SJSA1 (cell line): ENCODE measurements around the gene RIOK3. TPM values are rescaled to one million over a fixed set of nuclear protein-coding genes. Genes with fewer than 3 reads are reported as not detected.
"Not testable (repeated sequence)": the region's sequence is repeated elsewhere in the genome, so short reads cannot be mapped to it uniquely, and the experiment has no call there.

Experiments used
- DNase-seq, 2 experiments: peaks; one replicate each; pipeline ENCODE4 v3.0.0-alpha.2; 2015 to 2020; ENCODE audit warnings: low spot score in 2 of 2, low read depth in 1 of 2
- H3K27ac ChIP-seq: fragments of 250-450 bp; sonication (Bioruptor Pico); 2 replicates; pipeline ENCODE4 v1.5.1; 2020; ENCODE audit warnings: mild to moderate bottlenecking, moderate library complexity
- H3K27me3 ChIP-seq: fragments of 250-450 bp; sonication (Bioruptor Pico); replicated peaks from 2 replicates; pipeline ENCODE4 v1.5.1; 2020; ENCODE audit warnings: mild to moderate bottlenecking, moderate library complexity
- H3K36me3 ChIP-seq: fragments of 250-450 bp; sonication (Bioruptor Pico); 2 replicates; pipeline ENCODE4 v1.5.1; 2020; ENCODE audit warnings: mild to moderate bottlenecking
- H3K4me1 ChIP-seq: fragments of 250-450 bp; sonication (Bioruptor Pico); replicated peaks from 2 replicates; pipeline ENCODE4 v1.6.1; 2021; ENCODE audit warnings: mild to moderate bottlenecking
- H3K4me3 ChIP-seq: fragments of 250-450 bp; sonication (Bioruptor Pico); 2 replicates; pipeline ENCODE4 v1.5.1; 2020; ENCODE audit warnings: mild to moderate bottlenecking
- H3K9me3 ChIP-seq: fragments of 250-450 bp; sonication (Bioruptor Pico); replicated peaks from 2 replicates; pipeline ENCODE4 v1.5.1; 2020; ENCODE audit warnings: mild to moderate bottlenecking
- total RNA-seq: library from RNA; depleted of rRNA; stranded (reverse); fragments of >200 nt; shearing (Covaris generic); gene quantifications from 2 replicates; pipeline ENCODE4 v1.2.3, GENCODE V29; 2014; rRNA removed

RIOK3 gene, protein sequence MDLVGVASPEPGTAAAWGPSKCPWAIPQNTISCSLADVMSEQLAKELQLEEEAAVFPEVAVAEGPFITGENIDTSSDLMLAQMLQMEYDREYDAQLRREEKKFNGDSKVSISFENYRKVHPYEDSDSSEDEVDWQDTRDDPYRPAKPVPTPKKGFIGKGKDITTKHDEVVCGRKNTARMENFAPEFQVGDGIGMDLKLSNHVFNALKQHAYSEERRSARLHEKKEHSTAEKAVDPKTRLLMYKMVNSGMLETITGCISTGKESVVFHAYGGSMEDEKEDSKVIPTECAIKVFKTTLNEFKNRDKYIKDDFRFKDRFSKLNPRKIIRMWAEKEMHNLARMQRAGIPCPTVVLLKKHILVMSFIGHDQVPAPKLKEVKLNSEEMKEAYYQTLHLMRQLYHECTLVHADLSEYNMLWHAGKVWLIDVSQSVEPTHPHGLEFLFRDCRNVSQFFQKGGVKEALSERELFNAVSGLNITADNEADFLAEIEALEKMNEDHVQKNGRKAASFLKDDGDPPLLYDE
- 49.5 and 50.2 TPM in 2 replicates for total RNA-seq

DNA sequence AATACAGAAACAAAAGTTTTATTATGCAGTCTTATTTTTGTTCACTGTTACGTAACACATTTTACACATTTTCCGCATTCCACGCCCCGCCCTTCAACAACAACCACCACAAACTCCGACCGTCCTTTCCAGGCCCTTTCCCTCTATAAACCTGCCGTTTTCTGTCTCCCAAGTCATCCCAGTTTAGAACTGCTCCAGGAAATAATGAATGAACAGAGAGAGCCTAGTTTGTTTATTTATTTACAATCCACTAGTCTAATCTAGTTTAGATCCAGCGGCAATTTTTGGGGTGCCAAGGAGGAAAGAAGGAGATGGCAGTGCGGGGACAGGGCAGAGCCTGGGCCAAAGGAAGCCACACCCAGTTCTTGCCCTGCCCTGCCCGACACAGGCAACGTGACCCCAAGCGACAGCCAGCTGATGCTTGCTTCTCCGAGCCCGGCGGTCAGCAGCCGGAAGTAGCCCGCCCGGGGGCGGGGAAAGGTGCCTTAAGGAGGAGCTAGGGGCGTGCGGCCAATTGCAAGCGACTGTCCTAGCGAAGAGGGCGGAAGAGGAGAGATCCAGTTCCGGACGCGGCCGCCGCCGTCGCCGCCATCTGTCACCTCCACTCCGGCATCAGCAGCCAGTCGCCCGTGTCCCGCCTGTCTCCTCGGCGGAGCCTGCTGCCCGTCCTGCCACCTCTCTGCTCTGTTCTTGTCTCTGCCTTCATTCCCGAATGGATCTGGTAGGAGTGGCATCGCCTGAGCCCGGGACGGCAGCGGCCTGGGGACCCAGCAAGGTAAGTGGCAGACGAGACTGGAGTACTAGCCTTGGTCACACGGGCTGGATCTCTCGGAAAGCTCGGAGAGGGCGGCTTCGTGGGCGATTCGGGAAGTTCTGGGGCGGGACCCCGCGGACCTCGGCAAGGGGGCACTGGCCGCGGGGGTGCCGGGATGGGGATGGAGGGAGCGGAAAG, at the start of gene RIOK3:
RIOK3 (plus strand) TSS at position 560 of the 952 bp plus-strand sequence; CDS start at position 713, 153 bp downstream.
- Histone ChIP-seq H3K9me3 (no peaks in the 10 kb centered on the region), H3K27ac (peak within 1 kb of the TSS; percentile 96), H3K27me3 (no peaks in the 10 kb centered on the region), H3K36me3 (peaks cover 17% of the 10 kb centered on the region), H3K4me1 (peaks cover 14% of the 10 kb centered on the region), H3K4me3 (peak within 1 kb of the TSS; percentile 79)
- peak; percentile 98 to 99 for DNase-seq

DNA sequence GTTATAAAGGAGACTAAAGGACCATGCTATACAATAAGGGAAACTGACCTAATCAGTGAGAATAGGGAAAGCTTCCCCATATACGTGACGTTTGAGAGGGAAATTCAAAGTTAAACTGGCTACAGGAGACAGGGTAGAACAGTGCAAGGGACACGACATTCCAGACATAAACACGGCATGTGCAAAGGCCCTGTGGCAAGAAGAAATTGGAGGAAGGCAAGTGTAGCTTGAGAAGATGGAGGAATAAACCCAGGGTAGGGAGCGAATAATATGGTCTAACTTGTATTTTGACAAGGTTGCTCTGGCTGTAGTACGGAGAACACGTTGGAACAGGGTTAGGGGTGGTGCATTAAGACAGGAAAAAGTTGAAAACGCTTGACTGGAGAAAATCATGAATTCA, 49.8 kb upstream of the RIOK3 start:
- Histone ChIP-seq H3K9me3 (no peaks in the 10 kb centered on the region), H3K27me3 (no peaks in the 10 kb centered on the region), H3K4me1 (peaks cover 58% of the 10 kb centered on the region), H3K4me3 (no peak overlapping the region), H3K36me3 (no peaks in the 10 kb centered on the region), H3K27ac (no peak overlapping the region)
- DNase-seq, result no peak

DNA sequence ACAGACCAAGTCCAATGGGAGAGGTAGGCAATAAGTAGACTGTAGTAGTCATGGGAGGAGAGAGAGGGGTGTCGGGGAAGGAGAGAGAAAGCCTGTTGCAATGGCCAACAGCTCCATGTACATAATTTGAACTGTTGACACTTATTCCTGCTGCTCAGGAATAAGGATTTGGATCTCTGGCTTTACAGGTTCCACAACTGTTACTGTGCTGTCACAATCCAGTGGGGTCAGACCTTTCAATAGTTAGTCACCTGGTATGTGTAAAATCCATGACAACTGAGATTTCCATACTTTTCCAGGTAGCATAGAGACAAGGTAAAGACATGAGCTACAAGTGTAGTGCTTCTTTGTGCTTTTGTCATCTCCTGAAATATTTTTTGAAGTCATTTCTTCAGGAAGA, 47.5 kb upstream of the RIOK3 start:
- no peak overlapping the region for H3K4me3 ChIP-seq
- no peak for DNase-seq
- no peak overlapping the region for H3K27ac ChIP-seq
- no peaks in the 10 kb centered on the region for H3K27me3 ChIP-seq
- no peaks in the 10 kb centered on the region for H3K9me3 ChIP-seq
- H3K4me1 ChIP-seq, result peaks cover 44% of the 10 kb centered on the region
- no peaks in the 10 kb centered on the region for H3K36me3 ChIP-seq

DNA sequence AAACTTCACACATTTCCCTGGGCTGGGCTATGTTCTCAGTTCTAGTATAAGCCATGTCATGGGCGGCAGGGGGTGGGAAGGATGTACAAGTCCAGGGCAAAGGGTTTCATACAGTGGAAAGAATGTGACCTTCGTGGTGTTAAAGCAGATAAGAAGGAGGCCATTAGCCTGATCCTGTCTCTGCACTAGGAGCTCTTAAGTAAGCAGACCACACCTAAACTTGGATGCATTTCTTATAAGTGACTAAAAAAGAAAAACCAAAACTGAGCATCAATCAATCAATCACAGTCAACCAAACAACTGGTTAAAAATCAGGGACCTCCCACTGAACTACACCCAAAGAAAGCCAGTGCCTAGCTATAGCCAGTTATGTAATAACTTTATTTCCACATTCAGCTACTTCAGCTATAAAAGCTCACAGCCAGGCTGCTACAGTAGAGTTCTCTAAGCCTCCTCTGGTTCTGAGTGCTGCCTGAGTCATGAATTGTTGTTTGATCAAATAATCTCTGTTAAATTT, 46.8 kb upstream of the RIOK3 start:
- Histone ChIP-seq H3K36me3 (no peaks in the 10 kb centered on the region), H3K4me3 (no peak overlapping the region), H3K27ac (no peak overlapping the region), H3K9me3 (no peaks in the 10 kb centered on the region), H3K27me3 (no peaks in the 10 kb centered on the region), H3K4me1 (peaks cover 37% of the 10 kb centered on the region)
- DNase-seq, result no peak

DNA sequence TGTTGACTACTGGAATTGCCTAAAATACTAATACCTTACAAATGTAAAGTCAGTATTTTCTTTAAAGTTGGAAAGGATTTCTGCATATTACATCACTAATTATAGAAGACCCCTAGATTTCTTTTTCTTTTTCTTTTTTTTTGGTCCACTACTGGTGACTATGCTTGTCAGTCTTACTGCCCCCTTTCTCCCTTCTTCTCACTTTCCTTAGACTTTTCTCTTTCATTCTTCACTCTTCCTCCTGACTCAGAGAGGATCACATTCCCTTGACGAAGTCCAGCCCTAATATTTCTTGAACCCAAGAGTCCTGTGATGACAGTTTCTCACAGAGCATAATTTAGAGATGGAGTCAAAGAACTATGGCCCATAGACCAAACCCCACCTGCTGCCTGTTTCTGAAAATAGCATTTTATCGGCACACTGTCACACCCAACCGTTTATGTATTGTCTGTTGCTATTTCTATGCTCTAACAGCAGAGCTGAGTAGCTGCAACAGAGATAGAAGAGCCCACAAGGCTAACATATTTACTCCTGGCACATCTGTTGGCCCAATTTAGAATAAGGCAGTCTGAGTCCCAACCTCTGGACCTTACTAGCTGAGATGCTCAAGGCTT, 40.6 kb upstream of the RIOK3 start:
- Histone ChIP-seq H3K27ac (no peak overlapping the region), H3K27me3 (no peaks in the 10 kb centered on the region), H3K4me1 (peaks cover 10% of the 10 kb centered on the region), H3K36me3 (no peaks in the 10 kb centered on the region), H3K9me3 (no peaks in the 10 kb centered on the region), H3K4me3 (no peak overlapping the region)
- DNase-seq, result no peak

DNA sequence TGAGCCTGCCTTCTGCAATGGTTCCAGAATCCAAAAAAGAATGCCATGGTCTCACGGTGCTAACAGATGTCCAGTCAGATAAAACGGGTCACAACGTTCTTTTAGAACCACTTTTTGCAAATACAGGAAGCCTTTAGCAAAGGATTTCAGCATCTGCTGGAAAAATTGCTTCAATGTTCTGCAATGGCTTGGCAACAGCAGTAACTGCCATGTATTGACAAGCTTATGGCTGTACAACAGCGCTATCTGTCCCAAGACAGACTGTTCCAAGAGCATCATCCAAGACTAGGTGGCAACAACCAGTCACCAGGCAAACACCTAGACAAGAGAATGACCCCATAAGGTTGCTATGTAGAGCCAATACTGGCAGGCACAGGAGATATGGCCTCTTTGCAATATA, 37.6 kb upstream of the RIOK3 start:
- no peak for DNase-seq
- Histone ChIP-seq H3K9me3 (no peaks in the 10 kb centered on the region), H3K27me3 (no peaks in the 10 kb centered on the region), H3K36me3 (no peaks in the 10 kb centered on the region), H3K4me1 (no peaks in the 10 kb centered on the region), H3K4me3 (no peak overlapping the region), H3K27ac (no peak overlapping the region)

DNA sequence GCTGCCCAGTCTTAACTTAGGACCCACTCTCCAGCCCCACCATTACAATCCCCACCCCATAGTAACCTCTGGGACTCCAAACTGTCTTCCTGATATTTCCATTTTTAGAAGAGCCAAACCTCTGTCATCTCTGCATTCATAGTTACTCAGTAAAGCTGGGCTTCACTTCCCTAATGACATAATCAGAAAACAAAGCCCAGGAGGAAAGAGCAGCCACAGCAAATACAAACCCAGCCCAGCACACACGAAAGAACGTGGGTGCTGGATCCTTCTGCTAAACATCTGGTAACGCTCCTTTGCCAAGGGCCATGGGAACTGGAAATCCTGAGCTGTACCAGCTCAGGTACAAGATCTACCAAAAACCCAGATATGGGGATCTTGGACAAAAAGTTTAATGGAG, 36.8 kb upstream of the RIOK3 start:
- Histone ChIP-seq H3K27ac (no peak overlapping the region), H3K4me3 (no peak overlapping the region), H3K27me3 (no peaks in the 10 kb centered on the region), H3K9me3 (no peaks in the 10 kb centered on the region), H3K4me1 (no peaks in the 10 kb centered on the region), H3K36me3 (no peaks in the 10 kb centered on the region)
- DNase-seq, result no peak

DNA sequence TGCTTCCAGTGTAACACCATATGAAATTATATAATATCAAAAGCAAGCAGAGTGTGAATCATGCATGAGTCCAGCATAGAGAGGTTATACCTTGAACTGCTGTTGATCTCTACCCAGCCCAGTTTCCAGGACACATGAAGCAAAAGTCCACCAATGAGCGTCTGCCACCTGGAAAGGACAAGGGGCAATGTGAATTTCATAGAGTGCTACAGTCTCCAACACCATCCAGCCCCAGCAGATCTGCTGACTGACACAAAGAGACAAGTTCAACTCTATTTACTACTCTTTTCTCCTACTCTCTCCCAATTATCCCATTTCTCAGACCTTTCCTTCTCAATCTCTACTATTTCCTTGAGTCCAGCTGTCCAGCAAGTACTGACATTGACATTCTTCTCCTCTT, 31.8 kb upstream of the RIOK3 start:
- H3K27ac ChIP-seq, result no peak overlapping the region
- no peaks in the 10 kb centered on the region for H3K27me3 ChIP-seq
- no peak overlapping the region for H3K4me3 ChIP-seq
- H3K36me3 ChIP-seq, result no peaks in the 10 kb centered on the region
- H3K9me3 ChIP-seq, result no peaks in the 10 kb centered on the region
- no peak for DNase-seq
- peaks cover 5% of the 10 kb centered on the region; the same call in 1 of the 2 replicates for H3K4me1 ChIP-seq

DNA sequence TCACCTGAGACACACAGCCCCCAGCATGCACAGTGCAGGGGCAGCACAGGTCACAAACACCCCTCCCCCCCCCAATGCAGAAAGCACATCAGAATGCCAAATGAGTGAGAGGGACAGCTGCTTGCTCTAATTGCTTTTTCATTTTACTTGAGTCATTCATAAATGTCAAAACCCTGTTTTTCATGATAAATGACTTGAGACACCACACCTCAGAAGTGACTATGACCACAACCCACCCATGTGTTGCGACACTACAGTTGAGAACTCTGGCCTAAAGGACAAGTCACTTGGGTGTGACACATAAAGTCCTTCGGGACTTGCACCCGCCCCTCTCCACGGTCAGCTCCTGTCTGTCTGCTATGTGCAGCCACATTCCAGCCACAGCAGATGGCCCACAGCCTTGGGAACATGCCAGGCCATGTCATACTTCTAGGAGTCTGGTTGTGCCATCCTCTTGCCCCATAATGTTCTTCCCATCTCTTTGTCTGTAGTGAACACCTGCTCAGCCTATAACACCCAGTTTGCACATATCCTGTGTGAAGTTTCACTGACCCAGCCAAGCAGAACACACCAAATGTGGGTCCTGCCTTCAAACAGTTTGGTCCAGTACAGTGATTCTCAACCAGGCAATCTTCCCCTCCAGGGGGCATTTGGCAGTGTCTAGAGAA, 30.2 kb upstream of the RIOK3 start:
- Histone ChIP-seq H3K27ac (no peak overlapping the region), H3K4me3 (no peak overlapping the region), H3K27me3 (no peaks in the 10 kb centered on the region), H3K9me3 (no peaks in the 10 kb centered on the region), H3K36me3 (no peaks in the 10 kb centered on the region), H3K4me1 (peaks cover 5% of the 10 kb centered on the region; the same call in 1 of the 2 replicates)
- no peak for DNase-seq

DNA sequence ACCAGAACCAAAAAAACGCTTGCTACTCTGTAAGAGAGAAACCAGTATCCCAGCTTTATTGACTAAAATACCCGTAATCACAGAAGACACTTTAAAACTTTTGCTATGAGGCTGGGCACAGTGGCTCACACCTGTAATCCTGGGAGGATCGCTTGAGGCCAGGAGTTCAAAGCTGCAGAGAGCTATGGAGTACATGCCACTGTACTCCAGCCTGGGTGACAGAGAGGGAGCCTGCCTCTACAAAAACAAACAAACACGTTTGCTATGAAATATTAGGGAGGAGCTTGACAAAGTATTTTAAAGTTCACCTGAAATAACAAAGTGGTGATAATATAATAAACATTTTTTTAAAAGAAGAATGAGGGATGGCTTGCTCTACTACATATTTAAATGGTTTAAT, 28.5 kb upstream of the RIOK3 start:
- Histone ChIP-seq H3K4me1 (peaks cover 5% of the 10 kb centered on the region; the same call in 1 of the 2 replicates), H3K27me3 (no peaks in the 10 kb centered on the region), H3K9me3 (no peaks in the 10 kb centered on the region), H3K4me3 (no peak overlapping the region), H3K36me3 (no peaks in the 10 kb centered on the region), H3K27ac (no peak overlapping the region)
- no peak for DNase-seq

DNA sequence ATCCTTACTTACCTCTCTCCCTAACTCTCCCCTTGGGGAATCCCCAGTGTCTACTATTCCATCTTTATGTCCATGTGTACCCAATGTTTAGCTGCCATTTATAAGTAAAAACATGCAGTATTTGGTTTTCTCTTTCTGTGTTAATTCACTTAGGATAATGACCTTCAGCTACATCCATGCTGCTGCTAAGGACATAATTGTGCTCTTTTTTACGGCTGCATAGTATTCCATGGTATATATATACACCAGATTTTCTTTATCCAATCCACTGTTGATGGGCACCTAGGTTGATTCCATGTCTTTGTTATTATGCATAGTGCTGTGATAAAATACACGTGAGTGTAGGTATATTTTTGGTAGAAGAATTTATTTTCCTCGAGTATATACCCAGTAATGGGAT, 24.3 kb upstream of the RIOK3 start:
- Histone ChIP-seq H3K9me3 (no peaks in the 10 kb centered on the region), H3K4me1 (no peaks in the 10 kb centered on the region), H3K27me3 (no peaks in the 10 kb centered on the region), H3K4me3 (no peak overlapping the region), H3K27ac (no peak overlapping the region), H3K36me3 (0 out of 2 replicates have a peak, but pooled peaks cover 3% of the 10 kb centered on the region)
- DNase-seq, result no peak

DNA sequence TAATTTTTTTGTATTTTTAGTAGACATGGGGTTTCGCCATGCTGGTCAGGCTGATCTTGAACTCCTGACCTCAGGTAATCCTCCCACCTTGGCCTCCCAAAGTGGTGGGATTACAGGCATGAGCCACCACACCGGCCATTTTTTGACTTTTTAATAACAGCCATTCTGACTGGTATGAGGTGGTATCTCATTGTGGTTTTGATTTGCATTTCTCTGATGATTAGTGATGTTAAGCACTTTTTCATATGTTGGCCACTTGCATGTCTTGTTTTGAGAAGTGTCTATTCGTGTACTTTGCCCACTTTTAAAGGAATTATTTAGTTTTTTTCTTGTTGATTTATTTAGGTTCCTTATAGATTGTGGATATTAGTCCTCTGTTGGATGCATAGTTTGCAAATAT, 23.5 kb upstream of the RIOK3 start:
- not testable (repeated sequence) for H3K27me3 ChIP-seq, H3K4me1 ChIP-seq, H3K36me3 ChIP-seq, H3K9me3 ChIP-seq, DNase-seq, H3K27ac ChIP-seq, H3K4me3 ChIP-seq

DNA sequence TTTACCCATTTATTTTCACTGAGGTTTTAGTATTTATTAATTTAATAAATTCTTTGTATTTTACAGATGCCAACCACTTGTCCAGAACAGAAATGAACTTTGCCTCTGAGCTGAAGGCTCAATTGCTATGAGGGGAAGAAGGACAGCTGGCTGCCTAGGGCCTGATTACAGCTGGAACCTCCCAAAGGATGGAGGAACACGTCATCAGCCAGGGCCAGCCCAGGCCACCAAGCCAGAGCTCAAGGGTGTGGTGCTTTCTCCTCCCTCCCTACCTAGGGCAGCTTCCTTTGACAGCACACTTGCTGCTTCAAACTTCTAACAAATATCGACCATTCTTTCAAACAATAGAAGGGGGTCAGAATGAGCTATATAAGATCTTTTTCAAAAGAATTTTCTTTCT, 19.7 kb upstream of the RIOK3 start:
- H3K4me3 ChIP-seq, result no peak overlapping the region
- peaks cover 10% of the 10 kb centered on the region for H3K4me1 ChIP-seq
- DNase-seq, result no peak
- no peaks in the 10 kb centered on the region for H3K9me3 ChIP-seq
- no peaks in the 10 kb centered on the region for H3K27me3 ChIP-seq
- H3K27ac ChIP-seq, result no peak overlapping the region
- H3K36me3 ChIP-seq, result 0 out of 2 replicates have a peak, but pooled peaks cover 3% of the 10 kb centered on the region
